GM18867 (cell line): ENCODE data around the gene ZNF561.
"Not testable (repeated sequence)": the region's sequence is repeated elsewhere in the genome, so short reads cannot be mapped to it uniquely, and the experiment has no call there.

Experiments
- ATAC-seq: cut with Tn5 transposase; IDR thresholded peaks from one replicate; pipeline ENCODE4 v1.9.1; 2021; ENCODE audit warnings: mild to moderate bottlenecking, moderate library complexity; ENCODE audit not compliant: unreplicated experiment

ZNF561 gene

DNA sequence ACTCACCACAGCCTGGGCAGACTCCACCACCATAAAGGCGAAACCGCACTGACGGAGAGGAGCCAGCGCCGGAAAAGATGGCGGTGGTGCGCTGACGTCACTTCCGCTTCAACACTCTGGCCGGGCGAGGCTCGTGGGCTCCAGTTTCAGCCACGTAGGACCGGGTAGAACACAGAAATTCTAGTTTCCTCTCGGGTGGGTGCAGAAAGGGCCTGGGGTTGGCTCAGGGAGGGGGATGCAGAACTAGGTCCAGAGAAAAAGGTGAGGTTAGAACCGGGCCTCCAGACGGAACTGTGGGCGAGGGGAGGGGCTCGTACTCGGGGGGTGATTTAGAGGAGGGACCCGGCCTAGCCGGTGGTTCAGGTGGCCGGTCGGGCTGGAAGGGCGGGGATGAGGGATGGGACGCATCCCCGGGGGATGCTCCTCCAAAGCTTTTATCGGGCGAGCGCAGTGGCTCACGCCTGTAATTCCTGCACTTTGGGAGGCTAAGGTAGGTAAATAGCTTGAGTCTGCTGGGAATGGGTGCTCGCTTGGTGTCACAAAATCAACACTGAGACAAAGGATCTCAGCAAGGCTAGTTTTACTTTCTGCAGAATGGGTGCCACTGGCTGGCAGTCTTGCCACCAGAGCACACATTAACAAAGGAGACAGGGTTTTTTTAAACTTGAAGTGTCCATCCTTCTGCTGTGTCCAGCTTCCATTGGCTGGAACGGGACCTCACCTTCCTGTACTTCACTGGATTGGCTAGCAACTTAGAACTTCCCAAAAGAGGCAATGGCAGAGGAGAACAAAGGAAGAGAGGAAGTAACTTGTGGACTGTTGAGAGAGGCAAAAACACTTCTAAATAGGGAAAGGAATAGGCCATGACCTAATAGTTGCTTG lies at the start of gene ZNF561:
Gene ZNF561 (minus strand): TSS at position 77 of the 882 bp plus-strand sequence. CDS start 1,776 bp downstream, outside the sequence.
- peak; percentile 85 for ATAC-seq

DNA sequence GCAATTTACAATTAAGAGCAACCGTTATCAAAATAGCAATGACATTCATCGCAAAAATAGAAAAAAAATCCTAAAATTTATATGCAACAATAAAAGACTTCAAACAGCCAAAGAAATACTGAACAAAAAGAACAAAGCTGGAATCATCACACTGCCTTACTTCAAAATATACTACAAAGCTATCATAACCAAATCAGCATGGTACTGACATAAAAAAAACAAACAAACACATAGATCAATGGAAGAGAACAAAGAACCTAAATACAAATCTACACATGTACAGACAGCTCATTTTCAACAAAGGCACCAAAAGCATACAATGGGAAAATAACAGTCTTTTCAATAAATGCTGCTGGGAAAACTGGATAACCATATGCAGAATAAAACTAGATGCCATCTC lies 47.5 kb upstream of the ZNF561 start:
- ATAC-seq, result no peak

DNA sequence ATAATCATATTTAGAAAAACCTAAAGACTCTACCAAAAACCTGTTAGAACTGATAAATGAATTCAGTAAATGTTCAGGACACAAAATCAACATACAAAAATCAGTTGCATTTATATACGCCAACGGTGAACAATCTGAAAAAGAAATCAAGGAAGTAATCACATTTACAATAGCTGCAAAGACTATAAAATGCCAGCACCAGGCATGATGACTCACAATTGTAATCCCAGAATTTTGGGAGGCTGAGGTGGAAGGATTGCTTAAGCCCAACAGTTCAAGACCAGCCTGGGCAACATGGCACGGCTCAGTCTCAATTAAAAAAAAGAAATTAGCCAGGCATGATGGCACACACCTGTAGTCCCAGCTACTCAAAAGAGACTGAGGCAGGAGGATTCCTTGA lies 46.9 kb upstream of the ZNF561 start:
- no peak for ATAC-seq

DNA sequence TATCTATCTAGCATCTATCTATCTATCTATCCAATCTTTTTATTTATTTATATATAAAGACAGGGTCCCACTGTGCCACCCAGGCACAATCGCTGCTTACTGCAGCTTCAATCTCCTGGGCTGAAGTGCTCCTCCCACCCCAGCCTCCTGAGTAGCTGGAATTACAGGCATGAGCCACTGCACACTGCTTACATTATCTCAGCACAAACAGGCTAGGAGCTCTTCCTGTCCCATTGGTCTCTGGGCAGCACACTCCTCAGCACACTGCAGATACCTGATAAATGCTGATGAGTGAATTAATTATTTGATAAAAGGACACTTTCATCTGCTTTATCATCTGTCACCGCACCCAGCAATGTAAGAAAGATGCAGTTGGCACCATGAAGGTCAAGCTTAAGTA lies 37.7 kb upstream of the ZNF561 start:
- no peak for ATAC-seq

DNA sequence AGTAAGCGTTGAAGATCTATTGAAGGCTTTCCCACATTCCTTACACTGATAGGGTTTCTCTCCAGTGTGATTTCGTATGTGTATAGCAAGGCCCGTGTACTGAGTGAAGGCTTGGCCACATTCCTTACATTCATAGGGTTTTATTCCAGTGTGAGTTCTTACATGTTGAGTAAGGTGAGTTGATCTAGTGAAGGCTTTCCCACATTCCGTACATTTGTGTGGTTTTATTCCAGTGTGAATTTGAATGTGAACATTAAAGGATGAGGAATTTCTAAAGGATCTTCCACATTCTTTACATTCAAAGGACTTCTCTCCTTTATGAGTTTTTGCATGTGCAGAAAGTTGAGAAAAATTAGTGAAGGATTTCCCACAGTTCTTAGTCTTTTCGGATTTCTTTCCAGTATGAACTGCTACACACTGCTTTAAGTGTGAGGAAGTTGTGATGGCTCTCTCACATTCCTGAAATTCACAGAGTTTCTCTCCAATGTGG lies 32.1 kb upstream of the ZNF561 start:
- not testable (repeated sequence) for ATAC-seq

DNA sequence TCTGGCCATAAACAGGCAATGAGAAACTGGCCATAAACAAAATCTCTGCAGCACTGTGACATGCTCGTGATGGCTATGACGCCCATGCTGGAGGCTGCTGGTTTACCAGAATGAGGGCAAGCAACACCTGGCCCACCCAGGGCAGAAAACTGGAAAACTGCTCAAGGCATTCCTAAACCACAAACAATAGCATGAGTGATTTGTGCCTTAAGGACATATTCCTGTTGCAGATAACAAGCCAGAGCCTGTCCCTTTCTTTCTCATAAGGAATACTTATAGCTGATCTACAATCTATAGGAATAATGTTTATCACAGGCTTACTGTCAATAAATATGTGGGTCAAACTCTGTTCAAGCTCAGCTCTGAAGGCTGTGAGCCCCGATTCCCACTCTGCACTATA lies 30.4 kb upstream of the ZNF561 start:
- ATAC-seq, result not testable (repeated sequence)

DNA sequence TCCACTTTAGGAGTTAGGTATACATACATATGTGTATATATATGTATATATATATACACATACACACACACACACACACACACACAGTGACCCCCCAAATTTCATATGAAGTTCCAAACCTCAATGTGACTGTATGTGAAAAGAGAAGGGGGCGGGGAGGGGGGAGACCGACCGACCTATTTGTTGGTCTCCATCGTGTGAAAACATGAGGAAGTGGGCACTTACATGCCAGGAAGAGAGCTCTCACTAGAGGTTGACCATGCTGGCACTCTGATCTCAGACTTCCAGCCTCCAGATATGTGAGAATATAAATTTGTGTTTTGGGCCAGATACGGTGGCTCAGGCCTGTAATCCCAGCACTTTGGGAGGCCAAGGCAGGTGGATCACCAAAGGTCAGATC lies 29.3 kb upstream of the ZNF561 start:
- no peak for ATAC-seq

DNA sequence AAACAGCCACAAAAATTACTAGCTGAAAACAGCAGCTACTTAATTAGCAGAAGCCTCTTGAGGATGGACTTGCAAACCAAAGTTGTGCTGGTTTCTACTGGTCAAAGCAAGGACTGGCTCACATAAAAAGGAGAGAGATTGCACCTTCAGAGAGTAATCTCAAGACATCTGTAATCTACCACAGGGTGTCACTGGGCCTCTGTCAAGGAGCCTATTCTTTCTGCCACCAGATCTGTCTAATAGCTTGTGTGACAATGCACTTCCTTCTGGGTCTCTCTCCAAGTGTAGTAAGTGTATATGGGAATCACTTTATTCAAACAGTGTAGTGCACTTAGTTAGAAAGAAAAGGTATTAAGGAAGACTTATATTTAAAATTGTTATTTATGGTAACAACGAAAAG lies 24.4 kb upstream of the ZNF561 start:
- ATAC-seq, result no peak

DNA sequence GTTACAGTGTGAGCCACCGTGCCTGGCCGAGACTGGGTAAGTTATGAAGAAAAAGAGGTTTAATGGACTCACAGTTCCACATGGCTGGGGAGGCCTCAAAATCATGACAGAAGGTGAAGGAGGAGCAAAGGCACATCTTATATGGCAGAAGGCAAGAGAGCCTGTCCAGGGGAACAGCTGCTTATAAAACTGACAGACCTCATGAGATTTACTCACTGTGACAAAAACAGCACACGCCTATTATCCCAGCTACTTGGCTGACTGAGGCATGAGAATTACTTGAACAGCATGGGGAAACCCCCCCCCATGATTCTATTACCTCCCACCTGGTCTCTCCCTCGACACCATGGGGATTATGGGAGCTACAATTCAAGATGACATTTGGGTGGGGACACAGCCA lies 23.4 kb upstream of the ZNF561 start:
- no peak for ATAC-seq

DNA sequence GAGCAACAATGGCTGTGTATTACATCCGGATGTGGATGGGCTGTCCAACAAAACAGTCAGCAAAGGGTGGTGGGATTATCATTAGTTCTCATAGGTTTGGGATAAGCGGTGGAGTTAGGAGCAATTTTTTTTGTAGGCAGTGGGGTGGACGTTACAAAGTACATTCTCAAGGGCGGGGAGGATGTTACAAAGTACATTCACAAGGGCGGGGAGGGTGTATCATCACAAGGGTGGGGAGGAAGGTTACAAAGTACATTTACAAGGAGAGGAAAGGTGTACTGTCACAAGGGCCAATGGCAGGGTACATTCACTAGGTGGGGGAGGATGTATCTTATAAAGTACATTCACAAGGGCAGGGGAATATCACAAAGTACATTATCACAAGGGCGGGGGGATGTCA lies 20.8 kb upstream of the ZNF561 start:
- ATAC-seq, result no peak

DNA sequence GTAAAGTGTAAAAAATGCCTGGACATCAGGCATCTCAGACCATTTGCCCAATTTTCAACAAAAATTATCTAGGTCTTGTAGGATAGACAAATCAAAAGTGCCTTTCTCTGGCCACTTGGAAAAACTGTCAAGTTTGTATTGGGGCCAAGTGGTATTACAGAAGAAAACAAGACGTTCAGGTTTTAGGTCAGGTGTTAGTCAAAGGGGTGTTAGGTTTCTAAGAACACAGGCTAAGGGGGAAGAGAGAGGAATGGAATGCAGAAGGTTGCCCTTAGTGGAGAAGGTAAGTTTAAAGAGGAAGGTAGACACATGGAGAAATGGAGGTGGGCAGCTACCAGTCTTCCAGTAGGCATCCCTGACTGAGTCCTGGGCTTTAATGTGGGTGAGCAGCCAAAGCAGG lies 19.9 kb upstream of the ZNF561 start:
- ATAC-seq, result no peak

DNA sequence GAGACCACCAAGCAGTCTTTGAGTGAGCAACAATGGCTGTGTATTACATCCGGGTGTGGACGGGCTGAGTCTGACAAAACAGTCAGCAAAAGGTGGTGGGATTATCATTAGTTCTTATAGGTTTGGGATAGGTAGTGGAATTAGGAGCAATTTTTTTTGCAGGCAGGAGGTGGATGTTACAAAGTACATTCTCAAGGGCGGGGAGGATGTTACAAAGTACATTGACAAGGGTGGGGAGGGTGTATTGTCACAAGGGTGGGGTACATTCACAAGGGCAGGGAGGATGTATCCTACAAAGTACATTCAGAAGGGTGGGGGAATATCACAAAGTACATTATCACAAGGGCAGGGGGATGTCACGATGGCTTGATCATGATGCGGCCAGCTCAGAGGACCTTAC lies 15.0 kb upstream of the ZNF561 start:
- no peak for ATAC-seq

DNA sequence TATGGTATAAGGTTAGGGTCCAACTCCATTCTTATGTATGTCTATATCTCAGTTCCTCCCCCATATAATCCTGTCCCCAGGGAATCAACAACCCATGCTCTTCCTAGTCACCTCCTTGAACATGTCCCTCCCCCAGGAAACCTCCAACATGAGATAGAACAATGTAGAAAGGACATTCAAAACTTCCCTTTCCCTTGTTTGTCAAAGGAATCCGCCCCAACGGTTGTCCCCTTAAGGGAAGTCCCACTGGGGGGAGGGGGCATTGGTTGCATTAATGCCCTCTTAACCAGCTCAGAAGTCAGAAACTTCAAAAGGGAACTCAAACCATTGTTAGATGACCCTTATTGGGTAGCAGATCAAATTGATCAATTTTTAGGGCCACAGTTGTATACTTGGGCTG lies 6.8 kb upstream of the ZNF561 start:
- no peak for ATAC-seq

DNA sequence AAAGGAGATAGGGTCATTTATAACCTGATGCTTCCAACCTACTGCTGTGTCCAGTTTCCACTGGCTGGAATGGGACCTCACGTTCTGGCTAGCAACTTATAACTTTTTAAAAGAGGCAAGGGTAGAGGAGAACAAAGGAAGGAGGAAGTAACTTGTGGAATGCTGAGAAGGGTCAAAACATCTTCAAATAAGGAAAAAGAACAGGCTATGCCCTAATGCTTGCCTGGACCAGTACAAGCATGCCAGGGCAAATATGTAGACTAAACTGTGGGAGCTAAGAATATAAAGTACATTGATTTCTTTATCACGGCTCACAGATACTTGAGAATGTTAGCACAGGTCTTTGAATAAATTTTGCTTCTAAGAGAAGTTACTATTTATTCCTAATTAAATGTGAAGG lies 1.5 kb upstream of the ZNF561 start:
- ATAC-seq, result no peak

DNA sequence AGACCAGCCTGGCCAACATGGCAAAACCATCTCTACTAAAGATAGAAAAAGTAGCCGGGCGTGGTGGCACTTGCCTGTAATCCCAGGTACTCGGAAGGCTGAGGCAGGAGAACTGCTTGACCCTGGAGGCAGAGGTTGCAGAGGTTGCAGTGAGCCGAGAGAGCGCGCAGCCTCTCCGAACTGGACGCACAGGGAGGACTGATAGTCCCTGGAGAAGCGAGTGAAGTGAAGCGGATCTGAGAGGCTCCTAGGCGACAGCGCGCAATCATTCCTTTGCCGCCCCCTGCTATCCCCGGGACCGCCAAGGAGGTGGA lies 233 bp downstream of the ZNF561 start:
- ATAC-seq, result no peak

DNA sequence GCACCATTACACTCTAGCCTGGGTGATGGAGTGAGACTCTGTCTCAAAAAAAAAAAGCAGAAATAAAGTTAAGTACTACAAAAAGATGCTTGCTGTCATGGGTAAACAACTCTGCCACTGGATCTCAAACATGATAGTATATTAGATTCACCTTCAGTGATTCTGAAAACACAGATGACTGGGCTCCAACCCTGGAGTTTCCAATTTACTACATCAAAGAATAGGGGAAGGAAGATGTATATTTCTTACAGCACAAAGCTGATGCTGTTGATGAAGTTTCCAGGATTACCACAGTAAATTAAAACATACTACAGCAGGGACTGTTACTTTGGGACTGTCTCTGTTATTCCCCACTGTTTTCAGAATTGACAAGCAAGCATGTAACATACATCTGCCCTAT lies 5.2 kb downstream of the ZNF561 start:
- ATAC-seq, result no peak

DNA sequence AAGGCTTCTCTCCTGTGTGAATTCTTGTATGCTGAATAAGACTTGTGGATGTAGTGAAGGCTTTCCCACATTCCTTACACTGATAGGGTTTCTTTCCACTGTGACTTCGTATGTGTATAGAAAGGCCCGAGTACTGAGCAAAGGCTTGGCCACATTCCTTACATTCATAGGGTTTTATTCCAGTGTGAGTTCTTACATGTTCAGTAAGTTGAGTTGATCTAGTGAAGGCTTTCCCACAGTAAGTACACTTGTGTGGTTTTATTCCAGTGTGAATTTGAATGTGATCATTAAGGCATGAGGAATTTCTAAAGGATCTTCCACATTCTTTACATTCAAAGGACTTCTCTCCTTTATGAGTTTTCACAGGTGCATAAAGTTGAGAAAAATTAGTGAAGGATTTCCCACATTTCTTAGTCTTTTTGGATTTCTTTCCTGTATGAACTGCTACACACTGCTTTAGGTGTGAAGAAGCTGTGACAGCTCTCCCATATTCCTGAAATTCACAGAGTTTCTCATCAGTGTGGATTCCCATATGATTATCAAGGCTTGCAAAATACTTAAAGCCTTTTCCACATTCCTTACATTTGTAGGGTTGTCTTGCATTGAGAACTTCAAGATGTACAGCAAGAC lies 10.4 kb downstream of the ZNF561 start:
- no peak for ATAC-seq

DNA sequence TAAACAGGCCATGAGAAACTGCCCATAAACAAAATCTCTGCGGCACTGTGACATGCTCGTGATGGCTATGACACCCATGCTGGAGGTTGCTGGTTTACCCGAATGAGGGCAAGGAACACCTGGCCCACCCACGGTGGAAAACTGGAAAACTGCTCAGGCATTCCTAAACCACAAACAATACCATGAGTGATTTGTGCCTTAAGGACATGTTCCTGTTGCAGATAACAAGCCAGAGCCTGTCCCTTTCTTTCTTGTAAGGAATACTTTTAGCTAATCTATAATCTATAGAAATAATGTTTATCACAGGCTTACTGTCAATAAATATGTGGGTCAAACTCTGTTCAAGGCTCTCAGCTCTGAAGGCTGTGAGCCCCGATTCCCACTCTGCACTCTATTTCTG lies 12.1 kb downstream of the ZNF561 start:
- ATAC-seq, result no peak

DNA sequence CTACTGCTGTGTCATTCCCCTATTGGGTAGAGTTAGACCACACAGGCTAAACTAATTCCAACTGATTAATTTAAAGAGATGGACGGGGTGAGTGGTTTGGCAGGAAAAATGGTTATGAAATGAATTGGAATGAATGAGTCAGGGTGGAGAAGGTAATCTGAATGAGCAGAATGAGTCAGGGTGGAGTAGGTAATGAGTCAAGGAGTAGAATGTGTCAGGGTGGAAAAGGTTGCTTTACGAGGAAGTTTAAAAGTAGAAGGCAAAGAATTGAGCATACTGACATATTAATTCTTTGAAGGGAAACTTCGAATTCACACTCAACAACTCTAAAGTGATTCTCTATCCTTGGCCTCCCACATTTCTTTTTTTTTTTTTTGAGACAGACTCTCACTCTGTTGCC lies 24.0 kb downstream of the ZNF561 start:
- no peak for ATAC-seq

DNA sequence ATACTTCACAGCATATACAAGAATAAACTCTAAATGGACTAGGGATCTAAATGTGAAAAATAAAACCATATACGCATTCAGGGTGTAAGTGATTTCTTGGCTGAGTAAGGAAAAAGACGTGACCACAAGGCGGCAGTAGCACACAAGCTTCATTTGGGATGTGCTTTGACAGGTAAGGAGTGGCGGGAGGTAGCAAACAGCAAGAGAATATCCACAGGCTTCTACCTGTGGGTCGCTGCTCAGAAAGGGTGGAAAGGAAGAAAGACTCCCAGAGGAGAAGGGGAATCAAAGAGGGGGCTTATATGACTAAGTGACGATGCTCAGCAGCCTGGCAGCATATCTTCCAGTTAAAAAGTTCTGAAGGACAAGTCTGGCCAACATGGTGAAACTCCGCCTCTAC lies 34.3 kb downstream of the ZNF561 start:
- no peak for ATAC-seq

DNA sequence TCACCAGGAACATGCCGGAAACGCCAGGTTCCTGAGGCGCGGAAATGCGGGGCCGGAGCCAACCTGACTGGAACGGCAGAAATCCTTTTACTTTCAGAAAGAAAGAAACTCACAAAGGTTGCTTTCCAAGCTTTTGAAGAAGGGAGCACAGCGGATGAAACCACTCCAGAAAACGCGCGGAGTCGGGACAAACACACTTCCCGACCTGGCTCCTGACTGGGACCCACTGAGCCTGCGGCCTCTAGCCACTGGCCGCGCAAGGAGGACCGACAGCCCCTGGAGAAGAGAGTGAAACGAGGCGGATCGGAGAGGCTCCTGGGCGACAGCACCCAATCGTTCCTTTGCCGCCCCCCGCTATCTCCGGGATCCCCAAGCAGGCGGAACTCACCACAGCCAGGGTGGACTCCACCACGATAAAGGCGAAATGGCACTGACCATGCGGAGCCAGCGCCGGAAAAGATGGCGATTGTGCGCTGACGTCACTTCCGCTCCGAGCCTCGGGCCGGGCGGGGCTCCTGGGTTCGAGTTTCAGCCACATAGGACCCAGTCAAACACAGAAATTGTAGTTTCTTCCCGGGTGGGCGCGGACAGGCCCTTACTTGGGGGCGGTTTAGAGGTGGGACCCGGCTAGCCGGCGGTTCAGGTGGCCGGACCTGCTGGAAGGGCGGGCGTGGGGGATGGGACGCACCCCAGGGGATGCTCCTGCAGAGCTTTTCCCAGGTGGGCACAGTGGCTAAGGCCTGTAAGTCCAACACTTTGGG lies 36.8 kb downstream of the ZNF561 start, which contains the start of gene ZNF121:
Gene ZNF121 (minus strand): TSS at position 432 of the 761 bp plus-strand sequence. CDS start 16,407 bp downstream, outside the sequence.
- ATAC-seq, result peak; percentile 86
